NCI-H526 (cell line): Measurements from ENCODE around the gene ATP11B.
"Not testable (repeated sequence)": the region's sequence is repeated elsewhere in the genome, so short reads cannot be mapped to it uniquely, and the experiment has no call there.

Experiments
- DNase-seq, 2 experiments: peaks; one replicate each; lab custom pipeline; 2025; lab: John Stamatoyannopoulos, UW

Gene ATP11B

DNA sequence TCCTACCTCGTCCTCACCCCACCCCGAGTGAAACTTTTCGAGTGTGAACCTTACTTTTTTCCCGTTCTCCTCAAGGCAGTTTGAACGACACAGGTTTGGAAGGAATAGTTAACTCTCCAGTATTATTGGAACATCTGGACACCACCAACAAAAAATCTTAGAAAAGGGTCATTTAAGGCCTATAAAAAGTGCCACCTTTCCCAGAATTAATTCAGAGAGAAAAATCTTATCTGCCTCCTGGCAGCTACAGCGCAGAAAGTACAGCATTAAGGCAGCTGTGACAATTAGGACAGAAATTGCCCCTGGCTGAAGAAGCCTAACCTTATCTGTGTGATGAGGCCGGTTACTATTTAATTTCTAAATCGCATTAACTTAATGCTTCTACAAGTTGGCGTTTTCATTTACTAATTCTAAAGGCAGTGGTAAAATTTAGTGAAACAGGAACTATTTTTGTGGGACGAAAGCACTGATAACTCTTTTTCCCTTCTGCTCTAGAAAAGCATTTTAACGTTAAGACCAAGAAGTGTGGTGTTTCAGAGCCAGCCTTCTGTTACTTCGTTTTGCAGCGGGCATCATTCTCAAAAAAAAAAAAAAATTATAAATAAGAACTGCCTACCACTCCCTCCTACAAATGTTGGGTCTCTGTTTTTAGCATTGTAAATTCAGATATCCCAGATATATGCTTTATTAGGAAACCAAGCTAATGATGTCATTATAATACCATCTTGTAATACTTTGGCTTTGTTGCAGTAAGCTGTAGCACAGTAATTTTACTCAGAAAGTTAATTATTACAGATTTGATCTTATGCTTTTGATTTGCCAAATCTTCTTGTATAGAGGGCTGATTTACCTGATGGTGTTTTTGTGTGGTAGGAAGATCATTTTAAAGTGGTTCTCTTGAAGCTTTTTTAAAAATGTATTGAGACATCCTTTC lies 1.4 kb downstream of the ATP11B start:
- DNase-seq: no peak

DNA sequence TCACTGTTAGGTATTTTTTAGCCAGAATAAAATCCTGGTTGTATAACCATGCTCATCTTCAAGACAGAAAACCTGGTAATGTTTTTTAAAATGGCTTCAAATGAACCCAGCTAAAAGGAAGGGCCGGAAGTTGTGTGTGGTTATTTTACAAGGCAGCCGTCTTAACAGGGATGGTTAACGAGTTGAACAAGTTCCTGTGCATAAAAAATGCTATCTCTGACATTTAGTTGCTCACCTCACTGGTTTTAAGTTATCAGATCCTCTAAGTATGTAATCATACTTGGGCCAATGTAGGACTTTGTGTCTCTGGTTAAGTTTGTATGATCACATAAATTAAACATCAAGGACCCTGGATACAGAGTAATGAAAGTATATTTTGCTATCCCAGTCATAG lies 2.1 kb downstream of the ATP11B start:
- peak; percentile 2 to 32 for DNase-seq

DNA sequence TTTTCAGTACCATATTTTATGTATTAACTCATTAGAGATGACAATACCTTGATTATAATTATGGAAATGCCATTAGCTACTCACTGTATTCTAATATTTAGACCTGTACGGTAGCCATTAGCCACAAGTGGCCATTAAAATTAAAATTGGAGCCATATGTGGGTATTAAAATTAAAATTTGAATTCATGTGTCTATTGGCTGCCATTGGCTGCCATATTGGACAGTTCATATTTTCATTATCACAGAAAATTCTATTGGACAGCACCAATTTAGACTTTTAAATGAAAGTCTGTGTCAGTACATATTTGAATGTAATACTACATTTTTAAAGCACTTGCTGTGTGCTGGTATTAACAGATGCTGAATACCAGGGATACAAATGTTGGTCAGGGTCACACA lies 3.0 kb downstream of the ATP11B start:
- DNase-seq: no peak

DNA sequence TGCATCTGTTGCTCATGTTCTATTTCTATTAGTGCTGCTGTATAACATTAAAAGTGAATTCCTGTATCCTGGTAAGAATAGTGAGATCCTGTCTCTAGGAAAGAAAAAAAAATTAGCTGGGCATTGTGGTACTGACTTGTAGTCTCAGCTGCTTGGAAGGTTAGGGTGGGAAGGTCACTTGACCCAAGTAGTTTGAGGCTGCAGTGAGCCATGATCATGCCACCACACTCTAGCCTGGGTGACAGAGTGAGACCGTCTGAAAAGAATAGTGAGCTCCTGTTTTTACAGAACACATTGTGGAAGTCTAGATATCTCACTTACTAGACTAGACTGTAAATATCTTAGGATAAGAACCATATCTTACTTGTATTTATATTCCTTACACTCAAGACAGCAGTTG lies 4.6 kb downstream of the ATP11B start:
- DNase-seq: no peak

DNA sequence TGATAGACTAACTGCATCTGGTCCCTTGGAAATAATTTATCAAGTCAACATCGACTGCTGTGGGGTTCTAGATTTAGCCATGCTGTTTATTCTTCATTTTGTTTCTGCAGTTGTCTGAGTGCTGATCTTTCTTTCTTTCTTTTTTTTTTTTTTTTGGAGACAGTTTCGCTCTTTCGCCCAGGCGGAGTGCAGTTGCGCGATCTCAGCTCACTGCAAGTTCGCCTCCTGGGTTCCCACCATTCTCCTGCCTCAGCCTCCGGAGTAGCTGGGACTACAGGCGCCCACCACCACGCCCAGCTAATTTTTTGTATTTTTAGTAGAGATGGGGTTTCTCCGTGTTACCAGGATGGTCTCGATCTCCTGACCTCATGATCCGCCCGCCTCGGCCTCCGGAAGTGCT lies 5.8 kb downstream of the ATP11B start:
- DNase-seq: not testable (repeated sequence)

DNA sequence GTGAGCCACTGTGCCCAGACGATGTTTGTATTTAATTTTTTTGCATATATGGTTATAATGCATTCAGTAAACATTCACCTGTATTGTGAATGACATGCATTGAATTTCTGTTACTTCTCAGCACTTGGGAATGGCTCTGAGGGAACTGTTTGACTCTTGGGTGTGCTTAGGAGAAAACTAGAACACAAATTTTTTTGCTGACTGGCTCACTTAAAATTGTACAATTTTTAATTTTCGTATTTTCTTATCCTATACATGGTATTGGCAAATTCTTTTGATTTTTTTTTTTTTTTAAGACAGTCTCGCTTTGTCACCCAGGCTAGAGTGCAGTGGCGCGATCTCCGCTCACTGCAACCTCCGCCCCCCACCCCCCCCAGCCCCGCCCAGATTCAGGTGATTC lies 7.2 kb downstream of the ATP11B start:
- DNase-seq: no peak

DNA sequence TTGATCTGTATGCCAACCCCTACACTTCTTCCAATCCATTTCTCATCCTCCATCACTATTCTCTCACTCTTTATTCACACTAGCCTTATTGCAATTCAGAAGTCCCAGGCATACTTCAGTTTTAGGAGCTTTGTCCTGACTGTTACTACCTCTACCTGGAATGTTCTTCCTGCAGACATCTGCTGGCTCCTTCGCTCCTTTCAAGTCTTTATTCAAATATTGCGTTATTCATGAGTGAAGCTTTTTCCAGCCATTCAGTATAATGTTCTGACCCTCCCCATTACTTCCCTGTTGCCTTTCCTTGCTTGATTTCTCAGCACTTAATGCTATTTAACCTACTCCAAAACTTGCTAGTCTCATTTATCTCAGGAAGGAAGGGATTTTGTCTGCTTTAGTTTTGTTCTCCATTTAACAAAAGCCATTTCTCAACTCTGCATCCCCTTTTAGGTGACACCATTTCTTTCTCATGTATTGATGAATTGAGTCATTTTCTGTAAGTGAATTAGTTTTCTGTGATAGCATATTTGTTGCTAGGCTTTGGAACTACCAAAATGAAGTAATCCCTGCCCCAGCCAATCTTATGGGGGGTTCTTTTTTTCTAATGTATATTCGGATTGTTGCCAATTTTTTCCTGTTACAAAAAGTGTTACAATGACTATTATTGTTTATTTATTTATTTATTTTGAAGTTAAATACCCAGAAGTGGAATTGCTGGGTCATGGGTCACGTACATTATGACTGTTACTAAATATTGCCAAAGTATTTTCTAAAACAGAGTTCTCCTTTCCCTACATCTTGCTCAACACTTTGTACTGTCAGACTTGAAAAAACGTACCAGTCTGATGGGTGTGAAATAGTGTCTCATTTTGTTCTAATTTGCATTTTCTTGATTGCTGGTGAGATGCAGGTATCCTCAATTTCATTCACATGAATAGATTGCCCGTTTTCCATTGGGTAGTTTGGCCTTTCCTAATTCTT lies 9.4 kb downstream of the ATP11B start:
- peak in 1 of 2 experiments; percentile 4 for DNase-seq

DNA sequence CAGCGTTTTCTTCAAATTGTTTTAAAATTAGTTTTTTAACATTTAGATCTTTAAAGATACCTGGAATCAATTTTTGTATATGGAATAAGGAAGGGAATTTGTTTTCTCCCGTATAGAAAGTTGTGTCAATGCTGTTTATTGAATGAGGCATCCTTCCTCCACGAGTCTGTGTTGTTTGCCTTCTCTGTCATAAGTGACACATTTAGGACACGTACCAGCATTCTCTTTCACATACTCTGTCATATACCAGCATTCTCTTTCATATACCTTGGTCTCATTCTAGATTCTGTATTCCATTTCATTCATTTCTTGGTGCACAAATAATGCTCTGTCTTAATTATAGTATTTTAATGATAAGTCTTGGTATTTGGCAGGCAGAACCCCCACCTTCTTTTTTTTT lies 10.3 kb downstream of the ATP11B start:
- no peak for DNase-seq

DNA sequence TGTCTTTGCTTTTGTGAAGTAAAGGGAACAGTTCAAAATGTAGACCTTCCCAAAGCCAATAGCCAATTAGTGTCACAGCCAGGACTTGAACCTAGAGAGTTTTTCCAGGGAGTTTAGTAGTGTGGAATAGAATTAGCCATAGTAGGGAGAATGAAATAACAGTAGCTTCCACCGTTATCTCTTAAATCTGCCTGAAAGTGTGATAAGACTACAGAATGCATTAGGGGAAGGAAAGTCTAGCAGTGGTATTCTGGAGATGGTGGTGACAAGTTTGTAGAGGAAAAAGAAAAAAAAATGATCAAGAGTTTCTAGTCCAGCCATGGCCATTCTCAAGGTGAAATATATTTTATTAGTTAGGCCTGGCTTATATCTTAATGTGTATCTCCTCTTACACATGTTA lies 13.8 kb downstream of the ATP11B start:
- no peak for DNase-seq

DNA sequence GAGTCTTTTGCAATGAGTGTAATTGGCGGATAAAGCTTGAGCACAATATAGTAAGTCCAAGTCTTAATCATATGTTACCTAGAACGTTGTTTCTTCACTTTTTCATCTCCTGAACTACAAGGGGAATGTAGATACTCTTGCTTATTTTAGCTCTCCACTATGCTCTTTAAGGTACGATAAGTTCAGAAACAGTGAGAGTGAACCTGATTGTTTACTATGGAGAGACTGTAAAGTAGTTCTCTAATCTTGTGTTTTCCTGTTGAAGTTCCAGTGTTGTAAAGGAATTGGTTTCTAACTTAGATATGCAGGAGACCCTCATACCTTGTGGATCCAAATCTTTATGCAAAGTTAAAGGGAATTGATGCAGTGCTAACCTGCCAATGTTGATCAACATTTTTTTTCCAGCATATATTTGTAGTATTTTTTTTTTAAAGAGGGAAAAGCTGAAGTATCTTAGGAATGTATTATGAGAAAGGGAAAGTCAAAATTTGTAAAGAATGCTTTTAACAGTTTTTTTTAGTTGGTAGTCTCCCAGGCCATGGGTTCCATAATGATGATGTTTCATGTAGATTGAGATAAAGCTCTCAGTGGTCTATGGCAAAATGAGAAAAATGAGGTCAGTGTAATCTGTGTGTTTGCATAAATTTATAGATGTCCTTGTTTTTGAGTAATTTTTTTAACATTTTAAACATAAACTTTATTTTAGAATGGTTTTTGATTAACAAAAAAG lies 14.9 kb downstream of the ATP11B start:
- DNase-seq: no peak

DNA sequence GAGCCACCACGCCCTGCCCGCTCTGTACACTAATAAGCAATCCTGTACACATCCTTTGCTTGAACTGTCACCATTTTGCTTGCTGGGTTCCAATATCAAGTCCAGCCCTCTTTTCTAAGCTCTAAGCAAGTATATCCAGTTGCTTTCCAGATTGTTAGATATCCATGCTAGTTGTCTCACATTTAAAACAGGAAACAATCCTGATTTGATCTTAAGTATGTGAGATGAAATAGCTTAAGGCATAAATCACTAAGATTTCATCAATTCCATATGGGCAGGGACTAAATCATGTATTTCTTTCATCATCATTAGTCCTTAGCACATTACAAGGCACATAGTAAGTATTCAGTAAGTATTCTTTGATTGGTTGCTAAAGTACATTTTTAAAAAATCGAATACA lies 16.2 kb downstream of the ATP11B start:
- DNase-seq: no peak

DNA sequence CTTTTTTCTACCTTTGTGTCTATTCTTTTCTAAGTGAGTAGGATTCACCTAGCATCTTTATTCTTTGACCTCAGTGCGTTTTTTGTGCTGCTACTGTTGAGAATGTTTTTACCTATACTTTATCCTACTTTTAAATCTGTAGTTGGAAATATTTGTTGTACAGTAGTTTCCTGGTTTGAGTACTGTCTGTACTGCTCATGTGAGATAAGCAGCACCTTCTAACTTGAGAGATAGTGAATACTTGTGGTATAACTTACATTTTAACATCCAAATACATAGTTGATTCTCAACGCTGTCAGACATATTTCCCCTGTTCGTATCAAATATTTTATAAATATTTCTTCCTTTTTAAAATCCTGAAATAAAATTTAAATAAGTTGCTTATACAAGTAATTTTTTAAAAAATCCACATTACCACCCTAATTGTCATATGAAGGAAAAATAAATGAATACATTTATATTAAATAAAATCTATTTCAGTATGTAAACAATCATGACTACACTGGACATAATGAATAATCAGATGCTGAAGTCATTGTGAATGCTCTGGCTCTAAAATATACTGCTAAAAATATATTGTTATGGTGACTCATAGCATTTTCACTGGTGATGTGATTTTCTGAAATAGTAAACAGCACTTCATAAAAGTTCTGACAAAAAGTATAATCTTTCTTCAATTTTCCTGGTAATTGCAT lies 17.4 kb downstream of the ATP11B start:
- no peak for DNase-seq

DNA sequence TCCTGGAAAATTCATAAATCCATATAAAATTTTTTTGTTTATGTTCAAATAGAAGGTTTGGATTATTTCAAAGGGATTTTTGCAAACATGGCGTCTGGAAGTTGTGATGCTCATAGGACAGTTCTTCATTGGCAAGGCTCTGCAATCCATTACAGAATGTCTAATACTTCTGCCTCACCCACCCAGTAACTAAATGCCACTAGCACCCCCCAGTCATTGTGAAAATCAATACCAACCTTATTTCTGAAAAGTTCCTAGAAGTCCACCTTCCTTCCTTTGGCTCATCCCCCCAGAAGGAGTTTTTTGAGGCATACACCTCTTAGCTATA lies 17.9 kb downstream of the ATP11B start:
- DNase-seq: no peak

DNA sequence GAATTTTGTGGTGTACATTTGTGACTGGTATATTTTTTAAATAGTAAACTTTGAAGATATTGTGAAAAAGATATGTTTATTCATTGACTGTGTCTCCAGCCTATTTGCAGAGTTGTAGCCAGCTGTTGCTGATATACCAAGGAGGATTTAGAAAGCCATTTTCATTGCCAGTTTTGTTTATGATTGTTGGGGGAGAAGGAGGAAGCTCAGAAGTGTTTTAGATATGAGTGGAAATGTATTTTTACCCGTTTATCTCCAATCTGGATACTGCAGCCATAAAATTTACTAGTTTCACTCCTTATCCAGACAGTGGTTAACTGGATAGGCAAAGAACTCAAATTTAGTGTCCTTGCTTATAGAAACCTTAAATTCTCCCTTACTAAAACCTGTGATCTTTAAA lies 18.8 kb downstream of the ATP11B start:
- DNase-seq: no peak

DNA sequence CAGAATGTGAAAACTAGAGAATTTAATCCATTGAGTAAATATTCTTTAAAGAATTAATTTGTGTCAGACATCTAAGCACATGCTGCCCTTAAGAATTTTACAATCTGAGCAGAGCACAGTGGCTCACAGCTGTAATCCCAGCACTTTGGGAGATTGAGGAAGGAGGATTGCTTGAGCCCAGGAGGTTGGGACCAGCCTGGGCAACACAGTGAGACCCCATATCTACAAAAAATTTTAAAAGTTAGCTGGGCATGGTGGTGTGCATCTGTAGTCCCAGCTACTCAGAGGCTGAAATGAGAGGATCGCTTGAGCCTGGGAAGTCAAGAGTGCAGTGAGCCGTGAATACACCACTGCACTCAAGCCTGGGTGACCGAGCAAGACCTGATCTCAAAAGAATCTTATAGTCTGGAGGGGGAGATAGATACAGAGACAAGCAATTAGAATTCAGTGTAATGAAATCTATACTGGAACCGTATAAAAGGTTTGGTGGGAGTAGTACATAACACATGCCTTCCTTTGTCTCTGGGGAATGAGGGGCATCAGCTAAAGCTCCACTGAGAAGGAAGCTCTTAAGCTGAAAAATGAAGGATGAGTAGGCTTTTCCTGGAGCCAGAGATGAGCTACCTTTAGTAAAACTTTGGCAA lies 21.2 kb downstream of the ATP11B start:
- DNase-seq: no peak

DNA sequence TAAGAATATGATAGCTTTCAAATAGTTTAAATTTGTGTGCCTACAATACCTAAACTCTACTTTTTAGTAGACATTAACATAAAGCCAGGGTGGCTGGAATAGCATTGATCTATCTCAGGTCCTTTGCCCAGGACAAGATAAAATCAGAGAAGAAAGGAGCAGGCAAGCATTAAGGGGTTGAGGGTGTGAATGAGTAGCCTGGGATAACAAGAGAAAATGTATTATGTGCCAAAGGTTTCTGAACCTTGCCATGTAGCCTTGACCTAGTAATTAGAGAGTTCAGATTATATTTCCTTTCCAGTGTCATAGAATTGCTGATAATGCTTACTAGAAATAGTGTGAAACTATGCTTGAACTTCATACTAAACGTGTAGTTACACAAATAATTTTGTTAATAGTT lies 22.9 kb downstream of the ATP11B start:
- DNase-seq: no peak

DNA sequence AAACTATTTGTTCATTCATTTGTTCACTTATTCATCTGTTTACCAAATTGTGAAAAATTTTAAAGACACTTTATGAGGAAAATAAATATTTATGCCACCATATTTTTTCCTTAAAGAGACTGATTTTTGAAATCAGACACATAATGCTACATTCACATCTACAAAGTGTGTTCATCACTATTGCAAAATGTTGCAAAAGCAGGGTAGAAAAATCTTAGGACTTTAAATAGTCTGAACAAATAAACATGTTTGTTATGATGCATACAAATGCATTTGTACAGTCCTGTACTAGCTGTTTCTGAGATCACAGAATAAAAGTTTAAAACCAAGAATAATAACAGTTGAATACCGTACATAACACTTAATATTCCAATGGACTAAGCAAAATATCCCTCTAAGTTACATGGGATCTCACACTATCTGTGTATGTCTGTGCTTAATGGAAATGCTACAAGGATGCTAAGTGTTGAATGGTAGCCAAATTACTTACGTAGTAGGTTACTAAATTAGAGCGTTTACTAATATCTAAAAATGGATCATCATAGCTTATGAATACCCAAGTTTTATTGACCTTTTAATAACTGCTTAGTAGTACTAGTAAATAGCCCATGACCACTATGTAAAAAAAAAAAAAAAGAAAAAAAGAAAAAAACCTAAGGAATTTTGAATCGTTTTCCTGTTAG lies 25.1 kb downstream of the ATP11B start:
- no peak for DNase-seq

DNA sequence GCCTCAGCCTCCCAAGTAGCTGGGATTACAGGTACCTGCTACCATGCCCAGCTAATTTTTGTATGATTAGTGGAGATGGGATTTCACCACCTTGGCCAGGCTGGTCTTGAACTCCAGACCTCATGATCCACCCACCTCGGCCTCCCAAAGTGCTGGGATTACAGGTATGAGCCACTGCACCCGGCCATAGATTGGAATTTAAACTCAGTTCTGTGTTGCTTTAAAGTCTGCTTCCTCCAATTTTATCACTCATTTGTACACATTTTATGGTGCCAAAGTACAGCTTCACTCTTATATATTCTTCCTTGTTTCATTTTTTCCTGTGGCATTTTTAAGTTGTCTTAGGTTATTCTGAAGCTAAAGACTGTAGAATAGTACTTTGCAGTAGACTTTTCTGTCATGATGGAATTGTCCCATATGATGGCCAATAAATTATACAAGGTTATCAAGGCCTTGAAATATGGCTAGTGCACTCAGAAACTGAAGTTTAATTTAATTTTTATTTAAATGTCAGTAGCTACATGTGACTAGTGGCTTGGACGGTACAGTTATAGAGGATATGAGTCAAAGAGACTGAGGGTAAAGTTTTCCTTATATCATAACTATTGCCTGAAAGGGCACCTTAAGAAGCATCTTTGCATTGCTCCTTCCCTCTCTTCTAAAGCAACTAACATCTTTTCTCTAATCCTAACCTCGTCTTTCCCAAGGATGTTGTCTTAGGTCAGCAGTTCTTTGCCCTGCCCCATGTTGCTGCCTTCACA lies 28.1 kb downstream of the ATP11B start:
- DNase-seq: no peak

DNA sequence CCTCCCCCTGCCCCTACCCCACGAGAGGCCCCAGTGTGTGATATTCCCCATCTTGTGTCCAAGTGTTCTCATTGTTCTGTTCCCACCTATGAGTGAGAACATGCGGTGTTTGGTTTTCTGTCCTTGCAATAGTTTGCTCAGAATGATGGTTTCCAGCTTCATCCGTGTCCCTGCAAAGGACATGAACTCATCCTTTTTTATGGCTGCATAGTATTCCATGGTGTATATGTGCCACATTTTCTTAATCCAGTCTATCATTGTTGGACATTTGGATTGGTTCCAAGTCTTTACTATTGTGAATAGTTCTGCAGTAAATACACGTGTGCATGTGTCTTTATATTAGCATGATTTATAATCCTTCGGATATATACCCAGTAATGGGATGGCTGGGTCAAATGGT lies 29.0 kb downstream of the ATP11B start:
- not testable (repeated sequence) for DNase-seq

DNA sequence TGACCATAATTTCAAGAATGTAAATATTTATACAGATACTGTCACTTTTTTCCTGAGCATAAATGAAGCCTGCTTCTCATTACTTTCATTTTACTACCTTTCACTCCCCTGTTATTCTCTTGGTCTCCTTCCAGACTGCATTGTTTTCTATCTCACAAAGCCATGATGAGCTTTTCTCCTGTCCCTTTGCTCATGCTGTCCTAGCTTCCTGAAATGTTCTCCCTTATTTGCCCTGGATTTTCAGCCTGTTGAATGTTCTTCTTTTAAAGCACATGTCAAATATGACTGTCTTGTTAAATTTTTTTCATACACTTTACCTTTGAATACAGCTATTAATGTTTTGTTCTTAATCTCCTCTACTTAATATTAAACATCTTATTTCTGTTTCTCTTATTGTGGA lies 31.7 kb downstream of the ATP11B start:
- DNase-seq: no peak
